HAP-1 (cell line): ENCODE results near the gene ZNF324B.
A peak's percentile ranks its signal among the peaks of the same experiment; 100 is the strongest.
"Not testable (repeated sequence)": the region's sequence is repeated elsewhere in the genome, so short reads cannot be mapped to it uniquely, and the experiment has no call there.

Experiments
- DNase-seq, 2 experiments: peaks; one replicate each; pipeline ENCODE4 v3.0.0-alpha.2; 2016 to 2020; ENCODE audit warnings: low spot score in 2 of 2
- H3K27me3 ChIP-seq: fragments of 250-450 bp; sonication (Bioruptor Pico); 2 replicates; pipeline ENCODE4 v1.5.1; 2020; ENCODE audit warnings: low read depth, mild to moderate bottlenecking, moderate library complexity
- H3K36me3 ChIP-seq: fragments of 250-450 bp; sonication (Bioruptor Pico); replicated peaks from 2 replicates; pipeline ENCODE4 v1.5.1; 2020; ENCODE audit warnings: mild to moderate bottlenecking
- H3K4me1 ChIP-seq: fragments of 250-450 bp; sonication (Bioruptor Pico); 2 replicates; pipeline ENCODE4 v1.5.1; 2020; ENCODE audit warnings: mild to moderate bottlenecking
- H3K4me3 ChIP-seq: fragments of 250-450 bp; sonication (Bioruptor Pico); 2 replicates; pipeline ENCODE4 v1.5.1; 2020; ENCODE audit warnings: mild to moderate bottlenecking, moderate library complexity
- H3K9me3 ChIP-seq: fragments of 250-450 bp; sonication (Bioruptor Pico); 2 replicates; pipeline ENCODE4 v1.5.1; 2020; ENCODE audit warnings: mild to moderate bottlenecking, moderate library complexity
- in situ Hi-C: fragments of 300-500 bp; cut with MboI; formaldehyde crosslinking; loops from 3 replicates; pipeline ENCODE4 v1.14.3; 2020; ENCODE audit warnings: low sequenced_read_pairs, inconsistent platforms, mixed read lengths

ZNF324B gene

DNA sequence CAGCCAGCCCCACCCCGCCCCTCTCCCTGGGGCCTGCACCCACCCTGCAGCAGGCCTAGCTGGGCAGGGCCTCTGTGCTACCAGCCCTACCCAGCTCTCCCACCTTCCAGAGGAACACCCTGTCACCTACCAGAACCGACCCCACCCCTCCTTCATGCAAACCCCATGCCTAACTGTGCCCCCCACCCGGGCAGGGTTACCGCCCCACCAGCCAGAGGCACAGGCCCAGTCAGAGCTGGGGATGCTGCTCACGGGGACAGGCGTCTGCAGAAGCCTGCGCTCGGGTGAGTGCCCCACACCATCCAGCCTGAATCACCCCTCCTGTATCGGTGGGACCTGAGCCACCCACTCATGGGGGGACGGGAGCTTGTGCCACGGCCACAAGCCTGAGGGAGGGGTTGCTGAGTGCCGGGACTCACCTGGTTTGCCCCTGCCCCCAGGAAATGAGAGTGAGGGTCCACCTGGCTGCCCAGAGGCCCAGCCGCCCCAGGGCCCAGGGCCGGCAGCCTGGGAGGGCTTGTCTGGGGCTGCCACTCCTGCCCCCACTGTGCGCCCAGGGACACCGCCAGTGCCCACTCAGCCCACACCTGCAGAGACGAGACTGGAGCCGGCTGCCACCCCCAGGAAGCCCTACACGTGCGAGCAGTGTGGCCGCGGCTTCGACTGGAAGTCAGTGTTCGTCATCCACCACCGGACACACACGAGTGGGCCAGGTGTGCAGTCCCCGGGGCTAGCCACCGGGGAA lies 28.5 kb downstream of the ZNF324B start:
- Histone ChIP-seq H3K9me3 (no peaks in the 10 kb centered on the region), H3K27me3 (no peaks in the 10 kb centered on the region), H3K4me1 (peaks cover 9% of the 10 kb centered on the region), H3K36me3 (0 out of 2 replicates have a peak, but pooled peaks cover 5% of the 10 kb centered on the region), H3K4me3 (no peak overlapping the region)
- in situ Hi-C loops, result no loop called here
- DNase-seq, result no peak

DNA sequence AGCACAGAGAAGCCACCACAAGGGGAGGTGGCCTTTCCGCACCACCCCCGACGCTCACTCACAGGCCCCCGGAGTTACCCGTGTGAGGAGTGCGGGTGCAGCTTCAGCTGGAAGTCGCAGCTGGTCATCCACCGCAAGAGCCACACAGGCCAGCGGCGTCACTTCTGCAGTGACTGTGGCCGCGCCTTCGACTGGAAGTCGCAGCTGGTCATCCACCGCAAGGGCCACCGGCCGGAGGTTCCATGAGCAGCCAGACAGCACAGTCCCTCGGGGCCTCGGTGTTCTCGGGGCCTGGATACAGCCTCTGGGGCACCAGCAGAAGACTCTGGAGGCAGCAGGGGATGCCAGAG lies 29.0 kb downstream of the ZNF324B start:
- Histone ChIP-seq H3K4me1 (peaks cover 6% of the 10 kb centered on the region), H3K4me3 (no peak overlapping the region), H3K27me3 (no peaks in the 10 kb centered on the region), H3K36me3 (0 out of 2 replicates have a peak, but pooled peaks cover 5% of the 10 kb centered on the region), H3K9me3 (no peaks in the 10 kb centered on the region)
- DNase-seq, result no peak
- in situ Hi-C loops, result no loop called here

DNA sequence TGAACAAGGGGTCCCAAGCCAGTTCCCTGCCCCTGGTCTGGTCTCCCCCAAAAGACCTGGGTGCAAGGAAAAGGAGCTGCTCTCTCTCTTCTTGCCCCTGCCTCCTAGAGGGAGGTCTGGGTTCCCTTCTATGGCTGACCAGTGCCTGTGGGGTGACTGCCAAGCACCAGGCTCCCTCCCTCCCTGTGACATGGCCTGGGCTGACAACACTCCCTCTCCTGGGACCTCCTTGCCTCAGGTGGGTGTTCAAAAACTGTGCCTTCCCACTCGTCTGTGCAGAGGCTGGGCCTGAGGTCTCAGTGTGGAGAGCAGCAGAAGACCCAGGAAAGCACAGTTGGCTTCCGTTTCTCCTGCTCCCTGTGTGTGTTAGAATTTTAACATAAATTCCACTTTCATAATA lies 29.4 kb downstream of the ZNF324B start:
- no peak for DNase-seq
- no peaks in the 10 kb centered on the region for H3K9me3 ChIP-seq
- H3K4me1 ChIP-seq, result peaks cover 6% of the 10 kb centered on the region; the same call in 1 of the 2 replicates
- H3K36me3 ChIP-seq, result 0 out of 2 replicates have a peak, but pooled peaks cover 5% of the 10 kb centered on the region
- no peaks in the 10 kb centered on the region for H3K27me3 ChIP-seq
- no peak overlapping the region for H3K4me3 ChIP-seq
- in situ Hi-C loops, result no loop called here

DNA sequence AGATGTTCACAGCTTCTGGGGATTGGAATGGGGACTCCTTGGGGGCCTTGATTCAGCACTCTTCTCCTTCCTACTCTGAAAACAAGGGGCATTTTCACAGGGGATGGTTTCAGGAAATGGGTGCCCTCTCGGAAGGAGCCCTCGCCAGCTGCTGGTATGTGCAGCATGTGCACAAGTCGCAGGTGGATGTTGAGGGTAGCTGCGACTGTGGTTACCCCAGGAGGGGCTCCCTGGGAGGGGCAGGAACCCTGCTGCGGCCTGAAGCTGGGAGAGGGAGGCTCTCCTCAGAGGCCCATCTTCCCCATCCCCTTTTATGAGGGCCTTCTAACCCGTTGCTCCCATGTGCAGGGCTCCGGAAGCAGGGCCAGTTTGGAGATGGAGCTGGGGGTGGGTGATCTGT lies 30.9 kb downstream of the ZNF324B start:
- H3K9me3 ChIP-seq, result no peaks in the 10 kb centered on the region
- H3K4me1 ChIP-seq, result no peaks in the 10 kb centered on the region
- DNase-seq, result no peak
- 0 out of 2 replicates have a peak, but pooled peaks cover 5% of the 10 kb centered on the region for H3K36me3 ChIP-seq
- no peak overlapping the region for H3K4me3 ChIP-seq
- H3K27me3 ChIP-seq, result no peaks in the 10 kb centered on the region
- in situ Hi-C loops, result no loop called here

DNA sequence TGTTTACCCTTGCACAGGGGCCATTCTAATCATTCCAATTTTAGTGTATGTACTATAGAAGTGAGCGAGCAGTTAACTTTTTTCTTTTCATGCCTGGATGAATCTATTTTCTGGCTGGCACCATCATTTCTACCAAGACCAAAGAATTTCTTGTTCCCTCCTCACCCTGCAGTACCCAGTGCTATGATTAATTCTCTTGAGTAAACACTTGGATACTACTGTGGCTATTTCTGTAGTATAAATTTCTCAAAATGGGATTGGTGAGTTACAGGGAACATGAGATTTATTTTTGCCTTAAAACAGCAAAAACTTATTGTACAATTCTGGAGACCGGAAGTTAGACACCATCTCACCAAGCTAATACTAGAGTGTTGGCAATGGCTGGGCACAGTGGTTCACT lies 32.4 kb downstream of the ZNF324B start:
- Histone ChIP-seq H3K4me3 (no peak overlapping the region), H3K27me3 (no peaks in the 10 kb centered on the region), H3K9me3 (no peaks in the 10 kb centered on the region), H3K36me3 (0 out of 2 replicates have a peak, but pooled peaks cover 5% of the 10 kb centered on the region), H3K4me1 (no peaks in the 10 kb centered on the region)
- DNase-seq, result no peak
- in situ Hi-C loops, result no loop called here

DNA sequence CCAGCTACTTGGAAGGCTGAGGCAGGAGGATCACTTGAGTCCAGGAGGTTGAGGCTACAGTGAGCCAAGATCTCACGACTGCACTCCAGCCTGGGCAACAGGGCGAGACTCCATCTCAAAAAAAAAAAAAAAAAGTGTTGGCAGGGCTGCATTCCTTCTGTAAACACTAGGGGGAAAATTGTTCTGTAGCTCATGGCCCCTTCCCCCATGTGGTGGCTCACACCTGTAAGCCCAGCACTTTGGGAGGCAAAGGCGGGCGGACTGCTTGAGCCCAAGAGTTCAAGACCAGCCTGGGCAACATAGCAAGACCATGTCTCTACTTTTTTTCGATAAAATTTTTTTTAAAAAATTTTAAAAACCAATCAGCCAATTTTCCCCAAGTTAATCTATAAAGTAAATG lies 32.9 kb downstream of the ZNF324B start:
- H3K36me3 ChIP-seq, H3K27me3 ChIP-seq, in situ Hi-C loops, H3K4me3 ChIP-seq, H3K9me3 ChIP-seq, DNase-seq, H3K4me1 ChIP-seq: not testable (repeated sequence)

DNA sequence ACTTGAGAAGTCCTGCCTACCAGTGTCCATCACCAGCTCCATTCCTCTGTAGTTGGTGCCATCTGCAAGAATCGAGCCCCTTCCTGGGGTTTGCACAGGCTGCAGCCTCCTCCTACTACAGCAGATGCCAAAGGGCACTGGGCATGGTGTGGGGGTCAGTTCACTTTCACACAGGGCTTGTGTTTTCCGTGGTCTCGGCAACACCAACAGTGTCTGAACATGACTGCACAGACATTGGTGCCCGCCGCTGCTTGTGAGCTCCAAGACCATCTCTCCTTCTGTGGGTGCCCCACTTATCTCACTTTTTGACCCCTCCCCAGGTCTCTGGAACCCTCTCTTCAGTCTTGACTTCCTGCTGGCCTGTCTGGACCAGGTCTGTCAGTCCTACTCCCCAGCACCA lies 40.0 kb downstream of the ZNF324B start:
- Histone ChIP-seq H3K4me1 (no peaks in the 10 kb centered on the region), H3K36me3 (no peaks in the 10 kb centered on the region), H3K9me3 (no peaks in the 10 kb centered on the region), H3K4me3 (no peak overlapping the region), H3K27me3 (no peaks in the 10 kb centered on the region)
- in situ Hi-C loops, result no loop called here
- DNase-seq, result no peak

DNA sequence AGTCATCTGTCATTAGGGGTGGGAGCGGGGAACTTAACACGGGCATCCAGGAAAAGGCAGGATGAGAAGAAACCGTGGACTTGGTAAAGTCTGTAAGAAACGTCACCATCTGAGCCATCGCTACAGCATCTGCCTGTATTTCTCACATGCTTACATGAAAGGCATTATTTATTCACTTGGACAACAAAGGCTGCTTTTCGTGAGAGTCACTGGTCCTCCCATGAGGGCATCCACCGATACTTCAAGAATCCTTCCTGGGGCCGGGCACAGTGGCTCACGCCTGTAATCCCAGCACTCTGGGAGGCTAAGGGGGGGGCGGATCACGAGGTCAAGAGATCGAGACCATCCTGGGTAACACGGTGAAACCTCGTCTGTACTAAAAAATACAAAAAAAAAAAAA lies 40.8 kb downstream of the ZNF324B start:
- in situ Hi-C loops, result no loop called here

DNA sequence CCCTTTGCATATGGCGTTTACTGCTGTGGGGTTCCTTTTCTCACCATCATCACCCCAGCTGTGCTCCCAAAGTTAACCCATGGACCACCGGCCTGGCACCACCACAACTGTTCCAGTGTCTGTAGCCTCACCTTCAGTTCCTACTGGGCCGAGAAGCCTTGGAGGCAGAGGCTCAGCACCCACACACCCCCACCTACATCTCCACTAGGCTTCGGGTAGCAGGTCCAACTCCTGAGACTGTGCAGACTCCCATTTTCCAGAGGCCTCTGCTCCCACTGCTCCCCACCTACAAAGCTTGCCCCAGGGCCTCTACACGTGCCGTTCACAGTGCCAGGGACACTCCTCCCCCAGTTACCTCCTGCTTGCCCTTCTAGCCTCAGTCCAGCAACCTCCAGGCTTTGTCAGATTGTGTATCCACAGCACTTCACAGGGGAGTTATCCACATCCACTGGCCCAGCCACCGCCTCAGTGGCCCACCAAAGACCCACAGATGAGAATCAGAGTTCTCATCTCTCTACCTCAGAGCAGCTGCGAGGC lies 46.3 kb downstream of the ZNF324B start:
- Histone ChIP-seq H3K27me3 (no peaks in the 10 kb centered on the region), H3K4me1 (peaks cover 13% of the 10 kb centered on the region), H3K4me3 (no peak overlapping the region), H3K9me3 (no peaks in the 10 kb centered on the region), H3K36me3 (no peaks in the 10 kb centered on the region)
- no peak for DNase-seq
- in situ Hi-C loops, result no loop called here

More for the DNA sequence above, 40.8 kb downstream of the ZNF324B start:
- H3K9me3 ChIP-seq, result no peaks in the 10 kb centered on the region
- no peaks in the 10 kb centered on the region for H3K36me3 ChIP-seq
- H3K4me1 ChIP-seq, result no peaks in the 10 kb centered on the region
- DNase-seq, result no peak
- no peaks in the 10 kb centered on the region for H3K27me3 ChIP-seq
- H3K4me3 ChIP-seq, result no peak overlapping the region

DNA sequence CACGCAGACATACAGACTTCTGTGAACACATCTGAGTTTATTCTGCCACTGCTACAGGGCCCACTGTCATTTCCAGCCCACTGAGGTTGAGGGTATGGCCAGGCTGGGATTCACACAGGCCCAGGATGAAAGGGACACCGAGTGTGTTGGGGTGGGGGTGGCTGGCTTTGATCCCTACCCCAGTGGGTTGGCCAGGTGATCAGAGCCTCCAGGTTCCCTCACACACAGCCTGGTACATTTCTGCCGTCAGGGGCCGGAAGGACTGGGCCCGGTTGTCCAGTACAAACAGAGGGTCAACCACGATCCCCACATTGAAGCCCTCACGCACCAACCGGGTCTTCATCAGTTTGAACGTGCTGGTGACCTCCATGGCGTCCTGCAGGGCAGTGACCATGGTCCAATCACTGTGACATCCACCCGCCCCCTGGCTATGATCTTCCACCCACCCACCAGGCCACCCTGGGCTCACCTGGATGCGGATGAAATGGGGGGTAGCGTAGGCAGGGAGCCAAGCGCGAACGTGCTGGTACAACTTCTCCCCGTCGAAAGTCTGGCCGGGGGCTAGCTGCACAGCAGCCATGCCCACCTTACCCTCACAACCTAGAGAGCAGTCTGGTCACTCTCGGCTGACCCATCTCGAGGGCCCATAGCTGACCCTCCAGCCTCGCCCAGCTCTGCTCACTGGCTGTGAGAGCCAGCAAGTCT lies 47.0 kb downstream of the ZNF324B start:
- Histone ChIP-seq H3K4me1 (peaks cover 13% of the 10 kb centered on the region), H3K9me3 (no peaks in the 10 kb centered on the region), H3K27me3 (no peaks in the 10 kb centered on the region), H3K4me3 (peak overlapping the region; percentile 46), H3K36me3 (no peaks in the 10 kb centered on the region)
- no peak for DNase-seq
- in situ Hi-C loops, result no loop called here

DNA sequence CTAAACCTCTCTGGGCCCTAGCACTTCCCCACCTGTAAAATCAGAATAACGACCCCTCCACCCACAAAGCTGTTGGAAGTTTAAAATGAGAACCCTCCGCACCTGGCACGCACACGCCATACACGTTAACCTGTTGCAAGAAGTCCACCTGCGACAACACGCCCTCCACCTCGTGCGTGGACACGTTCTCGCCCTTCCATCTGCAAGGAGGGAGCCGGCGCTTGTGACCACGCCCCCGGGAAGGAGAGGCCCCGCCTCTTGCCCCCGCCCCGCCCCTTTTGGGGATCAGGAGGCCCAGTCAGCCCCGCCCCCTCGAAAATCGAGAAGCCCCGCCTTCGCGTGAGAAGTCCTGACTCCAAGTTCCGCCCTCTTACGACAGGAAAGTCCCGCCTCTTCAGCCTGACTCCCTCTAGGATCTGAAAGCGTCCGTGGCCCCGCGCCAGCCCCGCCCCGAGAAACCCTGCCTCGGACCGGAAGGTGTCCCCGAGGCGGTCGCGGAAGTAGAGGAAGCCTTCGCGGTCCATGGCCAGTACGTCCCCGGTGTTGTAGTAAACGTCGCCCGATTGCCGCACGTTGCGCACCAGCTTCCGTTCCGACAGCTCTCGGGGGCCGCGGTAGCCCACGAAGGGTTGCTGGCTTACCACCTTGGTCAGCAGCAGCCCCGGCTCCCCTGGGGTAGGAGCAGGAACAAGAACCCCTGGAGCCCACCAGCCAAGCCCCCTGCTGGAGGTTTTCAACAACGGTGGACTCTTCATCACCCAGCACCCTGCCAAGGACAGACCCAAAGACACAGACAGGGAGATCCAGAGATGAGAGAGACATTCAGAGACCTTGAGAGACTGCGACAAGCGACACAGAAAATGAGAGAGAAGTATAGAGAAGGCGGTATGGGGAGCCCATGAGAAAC lies 47.9 kb downstream of the ZNF324B start:
- in situ Hi-C loops, result no loop called here

DNA sequence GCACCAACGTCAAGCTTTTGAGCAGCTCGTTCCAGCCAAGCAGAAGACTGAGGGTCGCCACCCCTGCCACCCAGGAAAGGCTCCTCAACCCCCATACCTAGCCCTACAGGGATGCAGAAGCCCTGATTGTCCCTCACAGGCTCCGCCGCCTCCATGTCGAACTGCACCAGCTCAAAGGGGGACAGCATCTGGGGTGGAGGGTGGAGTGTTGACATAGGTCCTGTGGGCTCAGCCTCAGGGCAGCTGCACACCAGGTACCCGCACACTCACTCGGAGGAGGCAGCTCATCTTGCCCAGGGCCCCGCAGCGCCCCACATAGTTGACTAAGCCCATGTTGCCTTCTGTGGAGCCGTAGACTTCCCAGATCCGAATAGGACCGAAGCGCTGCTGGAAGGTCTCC lies 48.8 kb downstream of the ZNF324B start:
- no peak overlapping the region for H3K4me3 ChIP-seq
- in situ Hi-C loops, result no loop called here

More for the DNA sequence above, 47.9 kb downstream of the ZNF324B start:
- H3K4me3 ChIP-seq, result peak overlapping the region; percentile 46
- H3K9me3 ChIP-seq, result no peaks in the 10 kb centered on the region
- H3K27me3 ChIP-seq, result no peaks in the 10 kb centered on the region
- DNase-seq, result peak; percentile 98 to 100
- no peaks in the 10 kb centered on the region for H3K36me3 ChIP-seq
- peaks cover 13% of the 10 kb centered on the region for H3K4me1 ChIP-seq

More for the DNA sequence above, 48.8 kb downstream of the ZNF324B start:
- H3K4me1 ChIP-seq, result peaks cover 13% of the 10 kb centered on the region
- no peaks in the 10 kb centered on the region for H3K9me3 ChIP-seq
- DNase-seq, result no peak
- no peaks in the 10 kb centered on the region for H3K36me3 ChIP-seq
- H3K27me3 ChIP-seq, result no peaks in the 10 kb centered on the region
